Stimulated activated CD8-positive, alpha-beta memory T cell treated with anti-CD3 and anti-CD28 coated beads, Interleukin-2, amount 100 ng/mL, for 1 hour (primary cell): ENCODE measurements around the gene MAN2C1.
"Not testable (repeated sequence)": the region's sequence is repeated elsewhere in the genome, so short reads cannot be mapped to it uniquely, and the experiment has no call there.

Experiments used
- DNase-seq, 2 donors: peaks; one replicate each; pipeline ENCODE4 v3.0.0-alpha.2; 2020; ENCODE audit warnings: low read depth in 2 of 2

Gene MAN2C1

GRCh38 chr15:75367913-75368688 lies at the start of gene MAN2C1:
MAN2C1 (minus strand) TSS chr15:75368607; CDS start chr15:75368583, 24 bp downstream.
- DNase-seq: peak; percentile 79 to 80

- no peak for DNase-seq
Measured at GRCh38 chr15:75416584-75416983, 48.2 kb upstream of the MAN2C1 start.

DNA sequence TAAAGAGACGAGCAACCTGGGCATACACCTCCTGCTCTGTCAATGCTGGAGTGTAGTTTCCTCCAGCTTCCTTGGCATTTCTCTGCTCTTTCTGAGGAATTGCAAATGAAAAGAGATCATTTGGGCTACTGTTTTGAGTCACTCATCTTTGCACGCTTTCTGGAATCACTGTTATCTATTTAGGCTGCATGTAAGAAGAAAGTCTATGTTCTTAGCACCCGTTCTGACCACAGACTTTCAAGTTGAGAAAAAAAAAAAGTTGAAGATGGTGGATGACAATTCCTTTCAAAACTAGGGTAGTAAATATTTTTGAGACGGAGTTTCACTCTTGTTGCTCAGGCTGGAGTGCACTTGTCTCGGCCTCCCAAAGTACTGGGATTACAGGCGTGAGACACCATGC lies 41.8 kb upstream of the MAN2C1 start:
- DNase-seq: no peak

- DNase-seq: no peak
Measured at GRCh38 chr15:75407083-75407482, 38.7 kb upstream of the MAN2C1 start.

GRCh38 chr15:75403892-75404291 lies 35.5 kb upstream of the MAN2C1 start:
- no peak for DNase-seq

- no peak for DNase-seq
Measured at GRCh38 chr15:75397494-75397893, 29.1 kb upstream of the MAN2C1 start.

DNA sequence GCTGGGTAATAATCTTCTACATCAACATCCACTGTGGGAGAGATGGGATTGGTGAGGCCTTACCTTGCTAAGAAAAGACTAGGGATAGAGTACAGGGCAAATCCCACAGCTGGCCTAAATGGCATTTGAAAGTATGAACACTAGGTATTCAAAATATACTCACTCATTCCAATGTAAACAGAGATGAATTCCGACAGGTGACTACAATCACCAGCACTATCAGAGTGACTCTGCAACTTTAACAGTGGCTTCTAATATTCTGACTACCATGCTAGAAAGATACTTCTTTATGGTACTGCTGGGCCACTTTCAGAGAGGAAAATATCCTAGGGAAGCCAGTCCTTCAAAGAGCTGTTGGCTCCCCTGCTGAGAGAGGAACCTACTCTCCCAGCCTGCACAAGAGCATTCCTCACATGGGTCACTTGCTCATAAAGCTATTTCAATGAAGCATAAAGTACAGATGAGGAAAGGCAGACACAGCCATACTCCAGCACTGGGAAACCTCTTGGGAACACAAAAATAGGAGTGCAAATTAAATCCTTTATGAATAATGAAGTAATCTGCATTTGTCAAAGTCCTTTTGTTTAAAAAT lies 21.5 kb upstream of the MAN2C1 start:
- DNase-seq: no peak

DNA sequence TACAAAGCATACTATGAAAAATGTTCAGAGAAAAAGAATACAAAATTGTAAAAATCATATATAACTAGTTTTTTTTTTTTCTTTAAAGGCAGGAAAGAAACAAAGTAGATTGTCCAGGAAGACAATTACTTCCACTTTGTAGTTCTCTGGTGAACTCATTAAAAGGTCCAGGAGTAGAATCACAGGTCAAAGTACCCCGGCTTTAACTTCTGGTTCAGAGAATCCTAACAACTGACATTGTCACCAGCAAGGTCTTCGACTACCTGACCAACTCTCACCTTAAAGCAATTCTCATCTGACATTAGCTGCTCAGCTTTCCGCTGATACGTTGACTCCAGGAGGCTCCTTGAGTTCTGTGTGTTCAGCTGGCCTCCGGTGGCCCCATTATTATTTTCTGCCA lies 15.6 kb upstream of the MAN2C1 start:
- DNase-seq: not testable (repeated sequence)

DNA sequence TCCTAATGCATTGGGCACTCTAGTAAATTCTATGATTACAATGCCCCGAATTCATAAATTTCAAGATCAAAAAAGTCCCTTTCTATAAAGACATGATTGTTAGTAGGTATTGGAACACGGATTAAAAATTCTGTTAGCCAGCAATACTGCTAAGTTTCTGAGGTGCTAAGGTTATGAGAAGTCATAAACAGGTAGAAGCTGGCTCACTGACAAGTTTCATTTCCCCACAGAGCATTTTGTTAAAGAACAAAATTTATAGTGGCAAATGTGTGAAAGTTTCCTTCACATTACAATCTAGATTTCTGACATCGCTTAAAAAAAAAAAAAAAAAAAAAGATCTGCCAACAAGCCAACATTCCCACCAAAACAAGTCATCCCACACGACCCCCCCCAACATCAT lies 12.4 kb upstream of the MAN2C1 start:
- DNase-seq: no peak

GRCh38 chr15:75371901-75372688 lies 3.7 kb upstream of the MAN2C1 start:
- no peak for DNase-seq

DNA sequence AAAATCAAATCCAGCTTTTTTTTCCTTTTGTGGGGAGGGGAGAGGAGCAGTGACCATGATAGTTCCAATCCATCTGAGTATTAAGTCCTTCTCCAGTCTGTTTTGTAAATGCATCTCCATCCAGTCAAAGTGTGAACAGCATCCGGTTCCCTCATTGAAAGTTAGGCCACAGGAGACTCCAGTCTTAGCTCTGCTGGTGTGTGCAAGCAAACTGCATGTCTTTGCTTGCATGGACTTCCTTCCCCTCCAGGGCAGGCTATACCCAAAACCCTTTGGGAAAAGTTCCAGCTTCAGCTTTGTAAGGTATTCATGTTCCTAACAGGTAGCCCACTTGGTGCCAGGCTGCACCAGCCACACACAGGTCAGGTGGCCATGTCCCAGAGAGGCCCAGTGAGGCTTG lies 3.1 kb upstream of the MAN2C1 start:
- DNase-seq: no peak

DNA sequence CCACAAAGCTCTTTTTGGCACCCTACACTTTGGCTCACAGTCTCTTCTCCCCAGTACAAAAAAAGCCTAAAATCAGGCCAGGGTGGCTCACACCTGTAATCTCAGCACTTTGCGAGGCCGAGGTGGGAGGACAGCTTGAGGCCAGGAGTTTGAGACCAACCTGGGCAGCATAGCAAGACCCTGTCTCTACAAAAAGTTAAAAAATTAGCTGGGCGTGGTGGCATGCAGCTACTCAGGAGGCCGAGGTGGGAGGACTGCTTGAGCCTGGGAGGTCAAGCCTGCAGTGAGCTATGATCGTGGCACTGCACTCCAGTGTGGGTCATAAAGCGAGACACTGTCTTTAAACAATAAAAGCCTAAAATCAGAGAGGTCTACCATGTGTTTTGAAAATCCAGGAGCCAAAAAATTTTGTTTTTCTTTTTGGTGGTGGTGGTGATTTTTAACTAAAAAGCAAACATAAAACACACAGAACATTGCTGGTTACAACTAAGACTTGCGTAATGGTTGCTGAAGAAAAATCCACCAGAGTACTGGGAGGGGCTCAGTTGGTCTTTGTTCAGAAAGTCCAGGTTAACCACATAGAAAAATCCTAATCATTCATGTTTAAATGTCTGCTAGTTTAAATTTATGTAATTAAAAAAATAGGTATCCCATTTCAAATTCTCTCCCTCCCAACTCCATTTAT lies 1.6 kb upstream of the MAN2C1 start:
- no peak for DNase-seq

- DNase-seq: no peak
Measured at GRCh38 chr15:75368689-75369239, 357 bp upstream of the MAN2C1 start.

DNA sequence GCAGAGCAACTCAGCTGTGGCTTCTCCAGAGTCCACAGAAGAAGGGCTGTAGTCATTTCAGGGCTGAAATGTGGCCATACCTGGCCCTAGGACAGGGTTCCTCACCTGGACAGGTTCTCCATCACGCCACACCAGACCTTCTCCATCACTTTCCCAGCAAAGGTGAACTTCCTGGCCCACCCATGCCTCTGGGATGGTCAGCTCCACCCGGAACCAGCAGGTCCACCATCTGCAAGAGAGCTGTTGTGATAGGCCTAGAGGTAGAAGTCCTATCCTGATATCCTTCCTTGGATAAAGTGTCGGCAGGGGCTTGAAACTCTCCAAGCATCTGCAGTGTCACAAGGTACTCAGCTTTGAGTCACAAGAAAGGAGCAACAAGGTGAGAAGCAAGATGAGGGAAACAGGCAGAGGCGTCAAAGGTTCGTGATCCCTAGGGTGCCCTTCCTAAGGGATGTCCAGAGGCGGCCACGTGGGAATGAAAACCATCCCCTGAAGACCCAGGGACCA lies 948 bp downstream of the MAN2C1 start:
- DNase-seq: no peak

DNA sequence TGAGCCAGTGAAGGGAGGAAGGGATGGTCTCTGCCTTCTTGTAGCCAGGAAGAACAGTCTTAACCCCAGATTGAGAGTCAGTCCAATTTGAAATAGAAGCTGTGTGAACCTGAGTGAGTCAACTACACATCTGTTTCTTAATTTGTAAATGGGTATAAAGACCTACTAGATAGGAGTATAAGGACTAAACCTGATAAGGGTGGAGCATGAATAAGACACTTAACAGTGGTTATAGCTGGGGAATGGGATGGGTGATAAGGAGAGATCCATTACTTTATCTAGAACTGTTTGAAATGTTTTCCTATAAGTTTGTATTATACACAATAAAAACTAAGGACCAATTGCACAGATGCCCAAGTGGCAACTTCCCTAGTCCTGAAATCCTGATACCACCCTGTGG lies 1.4 kb downstream of the MAN2C1 start:
- no peak for DNase-seq

DNA sequence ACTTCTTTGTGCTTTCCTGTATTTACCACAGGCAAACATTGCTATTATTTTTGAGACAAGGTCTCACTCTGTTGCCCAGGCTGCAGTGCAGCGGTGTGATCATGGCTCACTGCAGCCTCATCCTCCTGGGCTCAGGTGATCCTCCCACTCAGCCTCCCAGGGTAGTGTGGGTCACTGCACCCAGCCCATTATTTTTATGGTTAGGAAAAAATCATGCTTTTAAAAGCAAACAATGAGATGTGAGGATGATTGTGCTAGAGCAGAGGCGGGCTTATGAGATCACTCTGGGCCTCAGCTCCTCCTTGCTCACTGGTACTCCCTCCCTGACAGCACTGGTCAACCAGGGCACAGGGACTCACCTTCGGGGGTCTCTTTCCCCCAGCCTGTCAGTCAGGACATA lies 2.2 kb downstream of the MAN2C1 start:
- no peak for DNase-seq

GRCh38 chr15:75364881-75365280 lies 3.5 kb downstream of the MAN2C1 start:
- no peak for DNase-seq

GRCh38 chr15:75363786-75364185 lies 4.6 kb downstream of the MAN2C1 start:
- no peak for DNase-seq

GRCh38 chr15:75362642-75363249 lies 5.7 kb downstream of the MAN2C1 start:
- no peak for DNase-seq

DNA sequence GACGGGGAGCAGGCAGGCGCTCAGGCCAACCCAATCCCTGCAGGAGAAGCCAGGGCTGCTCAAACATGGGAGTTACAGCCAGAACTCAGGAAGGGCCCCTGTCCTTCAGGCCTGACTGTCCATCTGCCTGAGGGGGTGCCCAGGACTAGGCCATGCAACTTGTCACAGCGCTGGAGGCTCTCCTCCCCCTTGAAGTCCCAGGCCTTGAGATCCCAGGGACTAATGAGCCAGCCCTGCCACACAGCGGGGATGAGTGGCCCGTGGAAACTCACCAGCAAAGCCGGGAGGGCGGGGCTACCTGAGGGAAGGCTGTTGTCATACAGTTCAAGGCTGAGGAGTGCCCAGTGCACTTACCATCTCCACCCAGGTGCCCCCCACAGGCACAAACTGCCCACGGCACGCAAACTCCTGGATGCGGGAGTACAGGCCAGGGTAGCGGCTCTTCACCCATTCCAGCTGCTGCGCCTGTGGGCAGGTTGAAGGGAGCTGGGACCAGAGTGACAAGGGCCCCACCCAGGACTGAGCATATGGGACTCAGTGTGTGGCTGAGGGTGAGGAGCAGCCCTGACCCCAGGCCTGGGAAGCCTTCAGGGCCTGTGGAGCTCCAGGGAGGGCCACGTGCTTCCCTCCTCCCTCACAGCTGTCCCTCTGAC lies 6.3 kb downstream of the MAN2C1 start:
- DNase-seq: no peak
